Thyroid gland (tissue), 4 donors: Measurements from ENCODE around the gene CARHSP1.

ENCODE experiments used
- POLR2A ChIP-seq, 2 donors: fragments of 450-650 bp; IDR thresholded peaks; one replicate each; pipeline ENCODE4 v1.6.1; 2017; ENCODE audit warnings: antibody characterized with exemption in 2 of 2, mild to moderate bottlenecking in 2 of 2, moderate library complexity in 1 of 2
- TF ChIP-seq, protein P1 (sequence below), 6 experiments: fragments of 200-600 bp in 3 of 6; fragments of 450-650 bp in 3 of 6; sonication (generic) in 3 of 6; IDR thresholded peaks; one replicate each; pipeline ENCODE4 v1.5.1; 2016 to 2019; ENCODE audit warnings: antibody characterized with exemption in 6 of 6, mild to moderate bottlenecking in 2 of 6, inconsistent platforms in 1 of 6, moderate library complexity in 1 of 6

DNA sequence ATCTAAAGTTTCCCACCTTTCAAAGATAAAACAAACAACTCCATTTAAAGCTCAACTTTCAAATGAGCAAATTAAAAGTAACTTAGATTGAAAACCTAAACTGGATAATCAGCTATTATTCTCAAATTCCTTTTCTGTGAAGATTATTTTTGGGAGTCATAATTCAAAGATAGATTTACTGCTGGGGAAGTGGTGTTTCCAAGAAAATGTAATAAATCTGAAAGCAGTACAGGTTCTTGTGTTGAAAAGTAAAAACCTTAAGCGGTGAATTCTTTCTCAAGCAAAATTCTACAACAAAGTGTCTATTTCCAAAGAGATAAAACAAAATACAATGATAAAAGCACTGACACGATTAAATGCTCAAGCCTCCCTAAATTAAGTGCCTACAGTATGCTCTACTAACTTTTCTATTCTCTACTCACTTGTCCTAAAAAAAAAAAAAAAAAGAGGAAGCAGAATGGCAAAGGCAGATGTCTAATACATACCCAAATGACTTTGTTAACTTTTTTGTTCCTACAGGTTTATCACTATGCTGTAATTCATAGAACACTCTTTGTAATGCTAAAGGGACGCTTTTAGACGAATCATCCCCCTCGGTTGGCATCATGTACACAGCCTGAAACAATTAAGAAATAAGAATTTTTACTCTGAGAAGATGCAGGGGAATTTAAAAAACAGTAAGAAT, 47.9 kb upstream of the CARHSP1 start:
- TF ChIP-seq, protein P1, sequence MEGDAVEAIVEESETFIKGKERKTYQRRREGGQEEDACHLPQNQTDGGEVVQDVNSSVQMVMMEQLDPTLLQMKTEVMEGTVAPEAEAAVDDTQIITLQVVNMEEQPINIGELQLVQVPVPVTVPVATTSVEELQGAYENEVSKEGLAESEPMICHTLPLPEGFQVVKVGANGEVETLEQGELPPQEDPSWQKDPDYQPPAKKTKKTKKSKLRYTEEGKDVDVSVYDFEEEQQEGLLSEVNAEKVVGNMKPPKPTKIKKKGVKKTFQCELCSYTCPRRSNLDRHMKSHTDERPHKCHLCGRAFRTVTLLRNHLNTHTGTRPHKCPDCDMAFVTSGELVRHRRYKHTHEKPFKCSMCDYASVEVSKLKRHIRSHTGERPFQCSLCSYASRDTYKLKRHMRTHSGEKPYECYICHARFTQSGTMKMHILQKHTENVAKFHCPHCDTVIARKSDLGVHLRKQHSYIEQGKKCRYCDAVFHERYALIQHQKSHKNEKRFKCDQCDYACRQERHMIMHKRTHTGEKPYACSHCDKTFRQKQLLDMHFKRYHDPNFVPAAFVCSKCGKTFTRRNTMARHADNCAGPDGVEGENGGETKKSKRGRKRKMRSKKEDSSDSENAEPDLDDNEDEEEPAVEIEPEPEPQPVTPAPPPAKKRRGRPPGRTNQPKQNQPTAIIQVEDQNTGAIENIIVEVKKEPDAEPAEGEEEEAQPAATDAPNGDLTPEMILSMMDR (IDR thresholded peaks at IDR 0.05) = no peak
- no peak for TF ChIP-seq POLR2A (IDR thresholded peaks at IDR 0.05)
